Lower lobe of right lung (tissue), 2 donors: Measurements from ENCODE around the gene DCUN1D3. TPM values are rescaled to one million over a fixed set of nuclear protein-coding genes. Genes with fewer than 3 reads are reported as not detected.

ENCODE experiments used
- ATAC-seq, 2 donors: fragments of 200-7000 bp; cut with Tn5 transposase; one replicate each; pipeline ENCODE4 v1.9.1; 2020 to 2022; ENCODE audit warnings: mild to moderate bottlenecking in 2 of 2, moderate library complexity in 2 of 2
- DNase-seq: peaks from one replicate; pipeline ENCODE4 v3.0.0-alpha.2; 2020
- H3K27ac ChIP-seq: fragments of 200-600 bp; one replicate; pipeline ENCODE4 v1.8.0; 2022
- H3K27me3 ChIP-seq: fragments of 200-600 bp; one replicate; pipeline ENCODE4 v1.8.0; 2022; ENCODE audit warnings: low read depth
- H3K36me3 ChIP-seq: fragments of 200-600 bp; one replicate; pipeline ENCODE4 v1.8.0; 2022; ENCODE audit warnings: mild to moderate bottlenecking
- H3K4me1 ChIP-seq: fragments of 200-600 bp; one replicate; pipeline ENCODE4 v1.8.0; 2022
- H3K4me3 ChIP-seq: fragments of 200-600 bp; one replicate; pipeline ENCODE4 v1.8.0; 2022; ENCODE audit warnings: mild to moderate bottlenecking
- H3K9me3 ChIP-seq: fragments of 200-600 bp; one replicate; pipeline ENCODE4 v1.8.0; 2022
- intact Hi-C: fragments of 100-400 bp; cut with DNase I; formaldehyde crosslinking; loops from one replicate; pipeline ENCODE4 v1.11.0; 2022
- total RNA-seq: library from RNA; stranded (reverse); fragmentation: NEBNext Ultra II Directional; extraction: Animal tissue kit (Norgen Biotek cat#: 25700); gene quantifications from one replicate; pipeline ENCODE4 v1.2.1, GENCODE V29; 2021
- TF ChIP-seq, protein P1 (sequence below): fragments of 200-600 bp; IDR thresholded peaks from one replicate; pipeline ENCODE4 v1.8.0; 2022; ENCODE audit warnings: antibody characterized with exemption, mild to moderate bottlenecking
- donor health status: DM: no; HTN: yes; CAD: no; lungs with severe emphysema.

DCUN1D3 gene
- total RNA-seq, 1 donor from 2014 or later, result 20.7 TPM

GRCh38 chr16:20944861-20945574, 44.9 kb upstream of the DCUN1D3 start:
- intact Hi-C loops, result no loop called here
- Histone ChIP-seq H3K9me3 (no peaks in the 10 kb centered on the region), H3K36me3 (no peaks in the 10 kb centered on the region), H3K4me3 (no peak overlapping the region), H3K27ac (no peak overlapping the region), H3K27me3 (no peaks in the 10 kb centered on the region), H3K4me1 (no peaks in the 10 kb centered on the region)
- DNase-seq, result no peak
- TF ChIP-seq, protein P1, sequence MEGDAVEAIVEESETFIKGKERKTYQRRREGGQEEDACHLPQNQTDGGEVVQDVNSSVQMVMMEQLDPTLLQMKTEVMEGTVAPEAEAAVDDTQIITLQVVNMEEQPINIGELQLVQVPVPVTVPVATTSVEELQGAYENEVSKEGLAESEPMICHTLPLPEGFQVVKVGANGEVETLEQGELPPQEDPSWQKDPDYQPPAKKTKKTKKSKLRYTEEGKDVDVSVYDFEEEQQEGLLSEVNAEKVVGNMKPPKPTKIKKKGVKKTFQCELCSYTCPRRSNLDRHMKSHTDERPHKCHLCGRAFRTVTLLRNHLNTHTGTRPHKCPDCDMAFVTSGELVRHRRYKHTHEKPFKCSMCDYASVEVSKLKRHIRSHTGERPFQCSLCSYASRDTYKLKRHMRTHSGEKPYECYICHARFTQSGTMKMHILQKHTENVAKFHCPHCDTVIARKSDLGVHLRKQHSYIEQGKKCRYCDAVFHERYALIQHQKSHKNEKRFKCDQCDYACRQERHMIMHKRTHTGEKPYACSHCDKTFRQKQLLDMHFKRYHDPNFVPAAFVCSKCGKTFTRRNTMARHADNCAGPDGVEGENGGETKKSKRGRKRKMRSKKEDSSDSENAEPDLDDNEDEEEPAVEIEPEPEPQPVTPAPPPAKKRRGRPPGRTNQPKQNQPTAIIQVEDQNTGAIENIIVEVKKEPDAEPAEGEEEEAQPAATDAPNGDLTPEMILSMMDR, result no peak
- no peak for ATAC-seq

DNA sequence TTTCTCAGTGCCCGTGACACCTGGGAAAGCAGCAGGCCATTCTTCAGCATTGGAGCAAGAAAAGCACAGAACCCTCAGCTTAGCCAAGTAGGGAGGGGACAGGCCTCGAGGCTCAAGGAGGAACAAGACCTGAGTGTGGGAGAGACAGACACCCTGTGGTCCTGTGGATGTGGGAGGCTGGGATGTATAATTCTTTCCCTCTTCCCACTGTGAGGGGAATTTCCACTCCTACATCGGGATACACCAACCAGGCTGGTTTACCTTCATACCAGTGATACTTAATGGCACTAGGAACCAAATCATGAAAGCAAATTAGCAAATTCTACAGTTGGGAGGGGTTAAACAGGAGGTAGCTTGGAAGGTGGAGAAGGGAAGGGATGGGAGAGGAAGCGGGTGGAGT, 42.1 kb upstream of the DCUN1D3 start:
- intact Hi-C loops, result no loop called here

DNA sequence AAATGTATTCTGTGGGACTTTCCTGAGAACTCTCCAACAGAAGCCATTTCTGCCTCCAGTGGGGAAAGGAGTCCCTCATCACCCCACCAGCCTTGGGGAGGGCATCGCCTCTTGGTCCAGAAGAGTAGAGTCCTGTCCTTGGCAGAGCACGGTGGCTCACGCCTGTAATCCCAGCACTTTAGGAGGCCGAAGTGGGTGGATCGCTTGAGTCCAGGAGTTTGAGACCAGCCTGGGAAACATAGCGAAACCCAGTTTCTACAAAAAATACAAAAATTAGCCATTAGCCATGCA, 41.4 kb upstream of the DCUN1D3 start:
- DNase-seq (no peak), ATAC-seq (no peak)
- no peak overlapping the region for H3K27ac ChIP-seq
- no peaks in the 10 kb centered on the region for H3K4me1 ChIP-seq
- no peaks in the 10 kb centered on the region for H3K9me3 ChIP-seq
- no peaks in the 10 kb centered on the region for H3K27me3 ChIP-seq
- TF ChIP-seq, protein P1, result no peak
- H3K4me3 ChIP-seq, result no peak overlapping the region
- no peaks in the 10 kb centered on the region for H3K36me3 ChIP-seq
- intact Hi-C loops, result no loop called here

More for the DNA sequence above, 42.1 kb upstream of the DCUN1D3 start:
- no peak overlapping the region for H3K27ac ChIP-seq
- no peaks in the 10 kb centered on the region for H3K9me3 ChIP-seq
- no peaks in the 10 kb centered on the region for H3K27me3 ChIP-seq
- no peak for DNase-seq
- no peaks in the 10 kb centered on the region for H3K4me1 ChIP-seq
- no peak overlapping the region for H3K4me3 ChIP-seq
- no peaks in the 10 kb centered on the region for H3K36me3 ChIP-seq
- ATAC-seq, result no peak
- TF ChIP-seq, protein P1, result no peak

DNA sequence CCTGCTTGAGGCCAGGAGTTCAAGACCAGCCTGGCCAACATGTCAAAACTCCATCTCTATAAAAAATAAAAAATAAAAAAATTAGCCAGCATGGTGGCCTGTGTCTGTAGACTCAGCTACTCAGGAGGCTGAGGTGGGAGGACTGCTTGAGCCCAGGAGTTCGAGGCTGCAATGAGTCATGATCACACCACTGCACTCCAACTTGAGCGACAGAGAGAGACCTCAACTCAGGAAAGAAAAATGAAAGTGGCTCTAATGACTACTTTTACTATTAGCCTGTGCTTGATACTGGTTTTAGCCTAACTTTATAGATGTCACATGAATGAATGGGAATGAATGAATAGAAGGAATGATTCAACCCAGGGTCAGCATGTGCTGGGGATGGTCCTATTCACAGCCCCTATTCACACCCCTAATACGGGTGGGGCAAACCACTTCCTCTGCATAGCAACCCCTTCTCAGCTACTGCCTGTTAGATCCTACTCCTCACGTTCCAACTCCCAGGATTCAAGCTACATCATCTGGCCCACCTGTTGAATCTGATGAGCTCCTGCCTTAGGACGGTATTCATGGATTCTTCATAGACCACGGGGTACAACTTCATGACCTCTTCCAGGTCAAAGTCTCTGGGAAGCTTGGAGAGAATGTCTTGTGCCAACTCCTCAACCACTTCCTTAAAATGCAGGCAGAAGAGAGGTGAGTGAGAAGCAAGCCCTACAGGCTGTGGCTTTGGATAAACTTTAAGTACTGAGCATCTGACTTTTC, 40.9 kb upstream of the DCUN1D3 start:
- H3K4me1 ChIP-seq, result no peaks in the 10 kb centered on the region
- ATAC-seq (no peak), DNase-seq (no peak)
- no peak overlapping the region for H3K27ac ChIP-seq
- H3K27me3 ChIP-seq, result no peaks in the 10 kb centered on the region
- H3K4me3 ChIP-seq, result no peak overlapping the region
- intact Hi-C loops, result no loop called here
- H3K9me3 ChIP-seq, result no peaks in the 10 kb centered on the region
- TF ChIP-seq, protein P1, result no peak
- H3K36me3 ChIP-seq, result no peaks in the 10 kb centered on the region

DNA sequence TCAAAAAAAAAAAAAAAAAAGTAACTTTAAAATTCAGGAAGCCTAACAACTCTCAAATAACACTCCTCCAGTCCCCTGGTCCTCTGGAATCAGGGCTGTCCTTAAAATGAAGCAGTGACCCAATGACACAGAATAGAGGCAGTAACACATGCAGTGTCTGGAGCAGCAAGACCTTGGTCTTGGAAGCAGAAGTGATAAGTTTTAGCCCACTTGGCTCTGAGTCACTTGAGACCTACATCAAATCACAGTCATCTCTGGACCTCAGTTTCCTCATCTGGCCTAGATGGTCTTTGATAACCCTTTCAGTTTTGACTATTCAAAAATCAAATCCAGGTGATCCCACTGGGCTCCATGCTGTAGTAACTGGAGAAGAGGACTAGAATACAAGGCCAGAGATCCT, 39.5 kb upstream of the DCUN1D3 start:
- Histone ChIP-seq H3K27me3 (no peaks in the 10 kb centered on the region), H3K9me3 (no peaks in the 10 kb centered on the region), H3K4me1 (no peaks in the 10 kb centered on the region), H3K27ac (no peak overlapping the region), H3K4me3 (no peak overlapping the region), H3K36me3 (no peaks in the 10 kb centered on the region)
- ATAC-seq (no peak), DNase-seq (no peak)
- intact Hi-C loops, result no loop called here
- TF ChIP-seq, protein P1, result no peak
